Posterior cingulate gyrus (tissue), 11 donors: ENCODE data around the gene SRP68.
A peak's percentile ranks its signal among the peaks of the same experiment; 100 is the strongest.

Experiments
- DNase-seq, 10 donors: peaks; one replicate each; pipeline versions ENCODE4 v3.0.0 to v3.0.0-alpha.2; 2020 to 2021; ENCODE audit warnings: mixed read lengths in 3 of 10
- intact Hi-C: fragments of 100-400 bp; cut with DNase I; formaldehyde crosslinking; loops from one replicate; pipeline ENCODE4 v1.15.1; 2023

Gene SRP68

DNA sequence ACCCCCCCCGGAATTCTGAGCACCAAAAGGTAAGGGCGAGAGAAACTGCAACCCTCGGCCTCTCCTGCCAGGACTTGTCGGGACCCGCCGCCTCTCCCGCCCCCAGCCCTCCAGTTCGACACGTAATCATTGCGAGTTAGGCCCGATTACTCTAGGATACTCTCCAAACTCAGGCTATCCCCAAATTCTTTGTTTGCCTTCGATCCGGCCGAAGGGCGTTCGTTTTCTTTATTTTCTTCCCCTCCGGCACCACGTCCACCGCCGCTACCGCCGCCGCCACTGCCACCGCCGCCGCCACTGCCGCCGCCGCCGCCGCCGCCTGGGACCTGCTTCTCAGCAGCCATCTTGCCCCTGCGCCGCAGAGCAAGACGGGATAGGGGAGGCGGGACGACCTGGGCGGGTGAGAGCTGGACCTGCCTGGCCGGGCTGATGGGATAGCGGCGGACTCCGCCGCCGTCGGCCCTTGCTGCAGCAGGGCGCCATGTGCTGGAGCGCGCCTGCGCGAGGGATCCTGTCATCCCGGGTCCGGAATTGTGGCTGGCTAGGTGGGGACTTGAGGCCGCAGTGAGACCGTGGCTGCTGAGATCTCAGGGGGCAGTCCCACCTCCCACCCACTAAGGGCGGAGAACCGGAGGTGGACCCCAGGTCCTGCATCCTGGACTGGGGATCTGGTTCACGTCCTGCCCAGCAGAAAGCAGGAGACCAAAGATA, at the start of gene SRP68:
Gene SRP68, minus strand, starts transcription at position 370 of the 711 bp plus-strand sequence. Its CDS starts 26 bp downstream, at position 344.
- intact Hi-C loops, result loop anchor here (1.0 kb wide), 1 partner anchor 282 kb away; no protein-coding TSS in a partner anchor
- DNase-seq, result peak; percentile 95 to 100 (median 97)

DNA sequence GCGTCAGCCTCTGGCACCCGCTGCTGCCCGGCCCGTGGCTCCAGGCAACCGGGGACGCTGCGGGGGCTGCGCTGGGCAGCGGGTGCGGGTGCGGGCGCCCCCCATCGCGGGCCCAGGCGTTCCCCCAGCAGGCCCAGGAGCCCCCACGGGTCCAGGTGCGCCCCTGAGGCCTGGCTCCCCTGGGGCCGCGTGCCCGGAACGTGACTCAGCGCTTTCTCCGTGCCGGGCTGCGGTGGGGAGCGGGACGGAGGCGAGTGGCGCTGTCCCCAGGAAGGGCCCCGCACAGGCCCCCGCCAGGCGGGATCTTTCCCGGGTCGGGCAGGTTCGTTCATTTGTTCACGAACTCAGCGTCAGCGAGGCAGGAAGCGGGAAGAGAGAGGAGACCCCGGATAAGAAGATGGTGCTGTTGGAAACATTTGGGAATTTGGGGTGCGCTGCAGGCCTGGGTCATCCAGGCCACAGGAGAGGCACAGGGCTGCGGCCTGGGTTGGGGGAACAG, 49.7 kb upstream of the SRP68 start:
- peak in 3 of 10 donors; percentile 34 to 84 (median 73) for DNase-seq

DNA sequence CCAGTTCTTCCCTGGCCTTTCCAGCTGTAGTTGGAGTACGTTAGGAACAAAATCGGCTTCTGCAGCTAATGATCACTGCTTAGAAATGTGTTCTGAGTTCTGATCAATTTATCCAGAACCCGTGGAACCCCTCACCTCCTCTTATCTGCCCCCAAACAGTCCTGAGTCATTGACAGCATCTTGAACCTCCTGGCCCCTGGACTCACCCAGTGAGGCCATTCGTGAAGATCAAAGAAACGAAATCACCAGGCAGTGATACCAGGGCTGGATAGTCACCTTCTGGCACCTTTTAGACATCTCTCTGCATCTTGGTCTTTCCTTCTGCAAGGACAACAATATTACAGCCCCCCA, 48.3 kb upstream of the SRP68 start:
- DNase-seq, result peak in 1 of 10 donors; percentile 3
- intact Hi-C loops, result loop anchor here (1.0 kb wide), 2 partner anchors 62 to 159 kb away; no protein-coding TSS in a partner anchor

More for the DNA sequence above, 49.7 kb upstream of the SRP68 start:
- intact Hi-C loops, result loop anchor here (1.0 kb wide), 2 partner anchors 60 to 157 kb away; no protein-coding TSS in a partner anchor

DNA sequence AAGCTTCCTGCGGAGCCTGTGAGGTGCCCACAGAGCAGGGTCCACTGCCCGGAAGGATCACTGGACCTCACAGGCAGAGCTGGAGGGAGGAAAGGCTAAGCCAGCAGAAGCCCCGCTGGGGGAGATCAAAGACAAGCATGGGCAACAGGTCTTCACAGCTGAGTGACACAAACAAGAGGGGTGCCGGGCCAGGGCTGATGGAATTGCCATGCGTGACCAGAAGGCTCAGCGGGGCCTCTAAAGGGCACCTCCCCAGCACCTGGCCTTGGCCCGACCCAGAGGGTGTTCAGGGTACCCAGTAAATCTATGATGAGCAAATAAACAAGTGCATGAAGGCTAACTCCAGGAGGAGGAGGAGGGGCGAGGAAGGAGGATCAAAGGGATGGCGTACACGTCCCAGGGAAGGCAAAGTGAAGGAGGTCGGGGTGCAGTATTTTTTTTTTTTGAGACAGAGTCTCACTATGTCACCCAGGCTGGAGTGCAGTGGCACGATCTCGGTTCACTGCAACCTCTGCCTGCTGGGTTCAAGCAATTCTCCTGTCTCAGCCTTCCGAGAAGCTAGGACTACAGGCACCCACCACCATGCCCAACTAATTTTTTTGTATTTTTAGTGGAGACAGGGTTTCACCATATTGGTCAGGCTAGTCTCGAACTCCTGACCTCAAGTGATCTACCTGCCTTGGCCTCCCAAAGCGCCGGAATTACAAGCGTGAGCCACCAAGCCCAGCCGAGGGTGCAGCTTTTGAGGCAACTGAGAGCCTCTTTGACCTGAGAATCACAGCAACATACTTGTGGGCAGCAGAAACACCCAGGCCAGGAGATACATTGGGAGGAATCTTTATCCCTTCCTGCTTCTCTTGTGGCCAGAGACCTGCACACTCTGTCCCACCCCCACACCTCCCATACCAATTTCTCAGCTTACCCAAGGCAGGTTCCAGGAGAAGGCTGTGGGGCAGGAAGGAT, 47.4 kb upstream of the SRP68 start:
- DNase-seq, result peak in 1 of 10 donors; percentile 73
- intact Hi-C loops, result no loop called here

DNA sequence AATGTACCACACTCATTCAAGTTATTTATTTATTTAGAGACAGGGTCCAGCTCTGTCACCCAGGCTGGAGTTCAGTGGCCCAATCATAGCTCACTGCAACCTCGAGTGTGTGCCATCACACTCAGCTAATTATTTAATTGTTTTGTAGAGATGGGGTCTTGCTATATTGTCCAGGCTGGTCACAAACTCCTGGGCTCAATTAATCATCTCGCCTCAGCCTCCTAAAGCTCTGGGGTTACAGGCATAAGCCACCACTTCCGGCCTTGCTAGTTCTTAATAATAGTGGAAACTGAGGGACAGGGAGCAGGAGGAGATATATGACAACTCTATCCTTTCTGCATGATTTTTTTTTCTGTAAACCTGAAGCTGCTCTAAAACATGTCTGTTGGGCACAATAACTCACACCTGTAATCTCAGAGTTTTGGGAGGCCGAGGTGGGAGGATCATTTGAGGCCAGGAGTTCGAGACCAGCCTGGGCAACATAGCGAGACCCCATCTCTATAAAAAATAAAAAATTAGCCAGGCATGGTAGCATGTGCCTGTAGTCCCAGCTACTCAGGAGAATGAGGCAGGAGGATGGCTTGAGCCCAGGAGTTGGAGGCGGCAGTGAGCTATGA, 42.9 kb upstream of the SRP68 start:
- intact Hi-C loops, result no loop called here
- peak in 2 of 10 donors; percentile 17 for DNase-seq

DNA sequence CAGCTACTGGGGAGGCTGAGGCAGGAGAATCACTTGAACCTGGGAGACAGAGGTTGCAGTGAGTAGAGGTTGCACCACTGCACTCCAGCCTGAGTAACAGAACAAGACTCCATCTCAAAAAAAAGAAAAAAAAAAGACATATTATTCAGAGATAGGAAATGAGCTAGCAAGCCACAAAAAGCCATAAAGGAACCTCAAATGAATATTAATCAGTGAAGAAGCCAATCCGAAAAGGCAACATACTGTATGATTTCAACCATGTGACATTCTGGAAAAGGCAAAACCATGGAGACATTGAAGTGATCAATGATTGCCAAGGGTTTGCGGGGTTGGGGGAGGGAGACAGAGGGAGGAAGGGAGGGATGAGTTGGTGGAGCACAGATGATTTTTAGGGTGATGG, 39.6 kb upstream of the SRP68 start:
- DNase-seq, result no peak
- intact Hi-C loops, result no loop called here

DNA sequence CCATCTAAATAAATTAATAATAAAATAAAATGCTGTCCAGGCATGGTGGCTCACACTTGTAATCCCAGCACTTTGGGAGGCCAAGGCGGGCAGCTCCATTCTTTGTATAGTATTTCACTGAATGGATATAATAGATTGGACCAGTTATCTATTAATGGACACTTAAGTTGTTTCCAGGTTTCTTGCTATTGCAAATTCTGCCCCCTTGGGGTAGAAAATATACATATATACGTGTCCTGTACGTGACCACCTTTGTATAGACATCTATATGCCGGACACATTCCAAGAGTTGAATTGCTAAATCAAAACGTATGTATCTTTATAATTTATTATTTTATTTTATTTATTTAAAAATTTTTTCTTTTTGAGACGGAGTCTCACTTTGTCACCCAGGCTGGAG, 35.2 kb upstream of the SRP68 start:
- intact Hi-C loops, result no loop called here

DNA sequence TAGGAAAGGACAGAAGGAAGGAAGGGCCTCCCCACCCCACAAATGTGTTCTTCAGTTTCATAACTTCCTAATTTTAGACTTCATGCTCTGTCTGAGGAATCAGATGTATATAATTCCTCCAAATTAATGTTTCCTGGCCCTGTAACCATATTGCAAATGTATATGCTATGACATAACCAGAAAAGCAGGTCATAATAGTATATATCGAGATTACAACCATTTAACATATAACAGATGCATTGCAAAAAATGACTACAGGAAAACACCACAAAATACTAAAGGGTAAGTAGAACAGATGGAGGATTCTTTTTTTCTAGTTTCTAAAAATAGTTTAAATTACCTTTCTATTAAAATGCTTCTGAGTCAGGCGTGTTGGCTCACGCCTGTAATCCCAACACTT, 34.4 kb upstream of the SRP68 start:
- intact Hi-C loops, result no loop called here

More for the DNA sequence above, 35.2 kb upstream of the SRP68 start:
- no peak for DNase-seq

DNA sequence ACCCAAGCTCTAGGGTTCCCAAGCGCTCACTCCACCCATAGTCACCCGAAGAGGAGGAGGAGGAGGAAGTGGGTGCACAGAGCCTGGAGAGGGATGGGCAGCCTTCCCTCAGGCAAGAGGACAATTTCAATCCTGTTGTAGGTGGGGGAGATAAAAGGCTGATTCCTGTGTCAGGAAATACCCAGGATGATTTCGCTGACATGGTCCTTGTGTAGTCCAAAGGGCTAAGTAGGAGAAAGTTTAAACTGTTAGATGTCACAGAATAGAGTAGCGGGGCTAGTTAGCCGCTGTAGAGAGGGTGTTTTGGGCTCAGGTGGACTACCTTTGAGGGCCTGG, 32.5 kb upstream of the SRP68 start:
- intact Hi-C loops, result no loop called here
- DNase-seq, result no peak

More for the DNA sequence above, 34.4 kb upstream of the SRP68 start:
- DNase-seq, result no peak

DNA sequence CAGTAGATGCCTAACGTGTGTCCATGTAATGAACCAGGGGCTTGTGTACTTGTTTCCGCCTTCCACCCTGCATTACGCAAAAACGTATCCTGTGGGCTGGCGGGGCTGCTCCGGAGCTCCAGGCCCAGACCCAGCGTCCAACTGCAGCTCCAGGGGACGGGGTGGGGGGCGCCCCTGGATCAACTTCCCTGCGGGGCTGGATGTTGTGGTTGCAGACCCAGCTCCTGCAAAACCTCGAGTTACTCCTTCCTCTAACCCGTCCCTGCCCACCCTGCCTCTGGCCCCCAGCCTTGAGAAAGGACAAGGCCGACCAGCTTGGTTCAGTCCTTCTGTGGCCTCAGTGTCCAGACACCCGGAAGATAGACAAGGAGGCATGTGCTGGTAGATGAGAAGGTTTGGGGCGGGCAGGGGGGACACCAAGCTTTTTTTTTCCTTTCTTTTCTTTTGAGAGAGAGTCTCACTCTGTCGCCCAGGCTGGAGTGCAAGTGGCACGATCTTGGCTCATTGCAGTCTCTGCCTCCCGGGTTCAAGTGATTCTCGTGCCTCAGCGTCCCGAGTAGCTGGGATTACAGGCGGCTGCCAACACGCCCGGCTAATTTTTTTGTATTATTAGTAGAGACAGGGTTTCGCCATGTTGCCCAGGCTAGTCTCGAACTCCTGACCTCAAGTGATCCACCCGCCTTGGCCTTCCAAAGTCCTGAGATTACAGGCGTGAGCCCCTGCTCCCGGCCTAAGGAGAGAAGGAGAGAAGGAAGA, 32.0 kb upstream of the SRP68 start:
- intact Hi-C loops, result no loop called here
- DNase-seq, result peak in 1 of 10 donors; percentile 49

DNA sequence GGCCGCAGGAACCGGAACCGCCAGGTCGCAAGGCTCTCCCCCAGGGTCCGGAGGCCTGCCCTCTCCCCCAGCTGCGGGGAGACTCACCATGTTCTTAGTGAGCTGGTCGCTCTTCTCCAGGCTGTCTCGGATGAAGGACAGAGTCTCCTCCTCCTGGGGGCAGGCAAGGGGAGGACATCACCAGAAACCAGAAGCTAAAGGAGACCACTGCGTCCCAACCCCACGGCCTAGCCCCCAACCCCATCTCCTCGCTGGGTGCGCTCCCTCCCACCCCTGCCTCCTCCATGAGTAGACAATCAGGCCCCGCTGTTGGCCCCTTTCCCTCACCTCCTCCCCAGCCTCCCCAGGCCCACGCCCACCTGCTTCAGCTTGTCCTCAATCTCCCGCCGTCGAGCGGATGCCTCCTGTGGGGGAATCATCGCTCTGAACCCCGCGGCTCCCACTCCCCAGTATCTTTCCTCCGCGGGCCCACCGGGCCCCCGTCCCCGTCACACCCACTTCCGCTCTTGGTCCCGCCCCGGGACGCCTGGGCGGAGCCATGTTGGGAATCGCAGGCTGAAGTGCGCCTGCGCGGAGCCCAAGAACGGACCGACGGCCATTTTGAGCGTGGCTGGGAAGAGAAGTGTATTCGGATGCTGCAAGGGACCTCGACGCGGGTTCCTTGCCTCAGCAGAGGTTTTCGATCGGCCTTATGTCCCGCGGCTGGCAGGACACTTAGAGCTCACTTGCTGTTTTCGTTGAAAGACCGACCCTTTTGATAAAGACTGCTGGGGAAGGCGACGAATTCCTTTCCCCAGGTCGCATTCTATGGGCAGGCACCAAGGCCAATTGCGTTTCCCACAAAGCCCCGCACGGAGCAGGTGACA, 31.2 kb upstream of the SRP68 start, which contains the start of gene EXOC7:
Gene EXOC7, minus strand, starts transcription at position 514 of the 866 bp plus-strand sequence. Its CDS starts 95 bp downstream, at position 419.
- peak; percentile 88 to 99 (median 93) for DNase-seq
- intact Hi-C loops, result no loop called here

DNA sequence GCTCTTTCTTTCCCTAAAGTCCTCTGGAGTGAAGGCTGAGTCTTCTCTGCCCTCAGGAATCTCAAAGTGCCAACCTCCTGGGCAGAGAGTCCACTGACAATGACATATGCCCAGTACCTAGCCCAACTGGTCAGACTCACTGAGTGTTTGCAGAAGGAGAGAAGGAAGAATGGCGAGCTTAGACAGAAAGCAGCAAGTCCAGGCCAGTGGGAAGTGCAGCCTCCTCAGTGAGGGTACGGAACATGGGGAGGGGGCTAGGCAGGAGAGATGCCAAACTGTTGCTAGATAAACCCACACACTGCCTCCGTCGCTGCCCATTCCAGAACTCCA, 30.6 kb upstream of the SRP68 start:
- intact Hi-C loops, result no loop called here

DNA sequence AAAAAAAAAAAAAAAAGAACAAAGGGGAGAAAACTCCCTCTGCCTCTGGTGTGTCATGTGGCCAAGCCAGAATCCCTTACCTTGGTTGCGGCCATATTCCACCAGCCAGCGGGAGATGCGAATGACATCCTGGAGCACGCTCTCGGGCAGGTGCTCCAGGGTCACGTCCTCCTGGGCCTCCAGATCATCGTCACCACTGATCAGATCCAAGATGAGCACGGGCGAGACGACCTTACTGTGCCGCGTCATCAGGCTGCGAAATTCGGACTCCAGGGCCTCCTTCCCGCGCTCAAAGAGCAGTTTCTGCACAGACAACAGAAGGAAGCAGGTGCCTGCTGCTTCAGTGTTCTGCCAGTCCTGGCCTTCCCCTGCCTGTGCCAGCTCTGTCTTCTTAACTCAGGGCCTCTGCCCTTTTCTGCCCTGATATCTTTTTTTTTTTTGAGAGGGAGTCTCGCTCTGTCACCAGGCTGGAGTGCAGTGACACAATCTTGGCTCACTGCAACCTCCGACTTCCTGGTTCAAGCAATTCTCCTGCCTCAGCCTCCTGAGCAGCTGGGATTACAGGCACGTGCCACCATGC, 25.5 kb upstream of the SRP68 start:
- peak in 3 of 10 donors; percentile 14 to 50 (median 23) for DNase-seq
- intact Hi-C loops, result no loop called here

More for the DNA sequence above, 30.6 kb upstream of the SRP68 start:
- DNase-seq, result no peak

DNA sequence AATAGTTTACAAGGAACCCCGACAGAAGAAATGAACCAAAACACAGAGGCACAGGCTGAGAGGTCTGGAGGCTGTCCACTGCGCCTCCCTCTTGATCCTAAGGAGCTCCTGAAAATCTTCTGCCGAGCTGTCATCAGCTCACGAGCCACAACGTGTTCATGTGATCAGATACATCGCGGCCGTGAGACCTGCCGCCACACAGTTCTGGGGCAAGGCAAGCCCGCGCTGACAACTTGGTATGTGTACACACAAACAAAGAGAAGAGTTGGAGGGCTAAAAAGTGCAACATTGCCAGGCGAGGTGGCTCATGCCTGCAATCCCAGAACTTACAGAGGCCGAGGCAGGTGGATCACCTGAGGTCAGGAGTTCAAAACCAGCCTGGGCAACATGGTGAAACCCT, 23.6 kb upstream of the SRP68 start:
- intact Hi-C loops, result no loop called here
- peak in 3 of 10 donors; percentile 12 to 76 (median 72) for DNase-seq

DNA sequence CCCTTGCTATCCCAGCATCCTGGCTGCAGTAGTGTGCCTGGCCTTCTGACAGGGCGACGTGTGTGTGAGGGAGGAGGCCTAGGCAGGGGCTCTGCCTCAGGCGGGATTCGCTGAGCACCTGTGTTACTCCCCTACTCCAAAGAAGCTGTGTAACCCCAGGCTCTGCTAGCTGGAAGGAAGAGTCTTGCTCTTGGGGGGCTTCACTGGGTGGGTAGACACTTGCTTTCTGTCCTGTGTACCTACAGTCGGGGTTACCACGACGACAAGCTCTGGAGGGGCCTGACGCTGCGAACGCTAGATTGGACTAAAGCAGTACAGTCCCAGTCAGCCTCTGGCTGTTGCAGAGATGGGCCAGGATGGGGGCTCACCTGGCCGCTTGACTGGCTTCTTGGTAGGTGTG, 21.7 kb upstream of the SRP68 start:
- intact Hi-C loops, result no loop called here
- DNase-seq, result peak in 2 of 10 donors; percentile 26 to 49

DNA sequence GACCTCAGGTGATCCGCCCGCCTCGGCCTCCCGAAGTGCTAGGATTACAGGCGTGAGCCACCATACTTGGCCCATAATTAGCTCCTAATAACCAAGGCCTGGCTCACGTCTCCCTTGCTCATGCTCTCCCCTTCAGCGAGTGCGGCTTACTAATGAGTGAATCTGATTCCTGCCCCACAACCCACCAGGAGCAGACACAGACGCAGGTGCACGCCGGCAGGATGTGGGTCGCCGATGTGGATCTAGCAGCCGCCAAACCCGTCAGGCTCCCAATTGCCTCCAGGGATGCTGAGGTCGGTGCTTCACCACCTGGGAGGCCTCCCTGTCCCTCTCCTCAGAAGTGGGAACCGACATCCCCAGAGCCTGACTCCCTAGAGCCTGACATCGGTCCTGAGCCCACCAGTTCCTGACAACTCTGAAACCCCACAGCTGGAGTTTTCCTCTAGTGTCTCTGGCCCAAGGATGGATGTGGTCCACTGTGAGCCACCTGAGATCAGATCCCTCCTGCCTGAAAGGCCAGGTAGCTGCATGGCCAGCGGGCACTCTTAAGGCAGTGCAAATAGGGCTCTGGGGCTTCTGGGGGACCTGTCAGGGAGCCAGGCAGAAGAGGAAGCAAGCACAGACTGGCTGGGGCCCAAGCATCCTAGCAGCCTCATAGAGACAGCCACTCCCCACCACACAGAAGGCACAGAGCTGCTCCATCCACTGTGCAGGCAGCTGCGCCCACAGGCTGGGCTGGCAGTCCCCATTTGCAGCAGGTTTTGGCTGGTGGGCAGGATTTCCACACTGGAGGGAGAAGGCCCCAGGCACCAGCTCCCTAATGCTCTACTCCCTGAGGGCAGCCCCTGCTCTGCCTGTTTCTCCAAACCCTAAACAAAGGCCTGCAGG, 20.5 kb upstream of the SRP68 start:
- DNase-seq, result peak in 2 of 10 donors; percentile 67 to 84
- intact Hi-C loops, result no loop called here

DNA sequence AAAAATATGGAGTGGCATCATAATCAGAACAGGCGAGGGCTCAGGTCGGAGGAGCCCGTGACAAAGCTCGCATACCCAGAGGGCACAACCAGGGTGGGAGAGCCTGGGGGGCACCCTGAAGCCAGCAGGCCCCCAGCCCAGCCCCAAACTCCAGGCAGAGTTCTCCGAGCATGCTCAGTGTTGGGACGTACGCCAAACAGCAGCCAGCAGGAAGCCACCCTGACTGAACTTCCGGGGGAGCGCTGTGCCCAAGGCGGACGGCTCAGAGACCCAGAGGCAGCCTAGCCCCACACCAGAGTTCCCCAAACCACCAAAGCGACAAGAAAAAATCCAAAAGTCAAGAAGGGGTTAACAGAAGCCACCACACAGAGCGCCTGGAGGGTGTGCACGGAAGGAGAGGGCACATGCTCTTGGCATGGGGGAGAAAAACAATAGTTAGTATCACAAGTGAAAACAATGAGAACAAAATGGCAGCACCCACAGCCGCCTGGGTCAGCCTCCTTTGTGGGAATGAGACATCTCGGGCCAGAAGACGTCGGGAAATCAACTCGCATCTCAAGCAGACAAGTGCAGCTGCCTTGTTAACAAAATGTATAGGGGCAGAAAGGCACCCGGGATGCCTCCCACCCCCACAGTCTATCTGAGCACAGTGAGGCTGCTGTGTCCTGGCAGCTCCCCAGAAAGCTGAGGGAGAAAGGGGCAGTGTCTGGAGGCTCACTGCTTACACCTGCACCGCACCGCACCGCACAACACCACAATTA, 19.4 kb upstream of the SRP68 start:
- peak in 1 of 10 donors; percentile 81 for DNase-seq
- intact Hi-C loops, result no loop called here
